Rectal smooth muscle tissue (tissue), 1 donor: ENCODE results near the gene MCRS1.

Source experiments
- H3K27ac ChIP-seq: one replicate; pipeline ENCODE4 v1.7.0; 2013; ENCODE audit warnings: low read depth, low read length, inconsistent platforms
- H3K27me3 ChIP-seq: one replicate; pipeline ENCODE4 v1.7.0; 2013; ENCODE audit warnings: low read length; ENCODE audit not compliant: control insufficient read depth, insufficient read depth
- H3K36me3 ChIP-seq: one replicate; pipeline ENCODE4 v1.7.0; 2013; ENCODE audit warnings: low read length; ENCODE audit not compliant: control insufficient read depth, insufficient read depth
- H3K4me1 ChIP-seq: one replicate; pipeline ENCODE4 v1.7.0; 2013; ENCODE audit warnings: low read length; ENCODE audit not compliant: control insufficient read depth, insufficient read depth
- H3K4me3 ChIP-seq: one replicate; pipeline ENCODE4 v1.7.0; 2013; ENCODE audit warnings: low read length
- H3K9ac ChIP-seq: one replicate; pipeline ENCODE4 v1.7.0; 2013; ENCODE audit warnings: low read length

The MCRS1 gene

DNA sequence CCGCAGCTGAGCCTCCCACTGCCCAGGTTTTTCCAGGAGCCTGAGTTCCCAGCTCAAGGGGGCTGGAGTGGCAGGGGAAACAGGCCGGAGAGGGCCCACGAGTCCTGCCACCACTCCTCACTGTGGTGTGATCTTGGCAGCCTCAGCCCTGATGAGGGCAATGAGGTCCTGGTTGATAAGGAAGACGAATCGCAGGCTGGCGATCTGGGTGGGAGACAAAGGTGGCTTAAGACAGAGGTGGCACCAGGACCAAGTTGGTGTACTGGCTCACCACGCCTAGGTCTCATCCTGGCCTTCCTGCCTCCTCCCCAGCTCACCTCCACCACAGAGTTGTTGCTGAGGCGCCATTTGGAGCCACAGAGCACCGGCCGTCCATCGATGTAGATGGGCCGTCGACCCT lies 9.4 kb downstream of the MCRS1 start:
- H3K27me3 ChIP-seq: no peaks in the 10 kb centered on the region
- H3K4me1 ChIP-seq: no peaks in the 10 kb centered on the region
- H3K4me3 ChIP-seq: no peak overlapping the region
- no peak overlapping the region for H3K27ac ChIP-seq
- no peak overlapping the region for H3K9ac ChIP-seq
- peaks cover 23% of the 10 kb centered on the region for H3K36me3 ChIP-seq

GRCh38 chr12:49557917-49558215 lies 10.1 kb downstream of the MCRS1 start:
- H3K9ac ChIP-seq: no peak overlapping the region
- no peak overlapping the region for H3K27ac ChIP-seq
- no peaks in the 10 kb centered on the region for H3K27me3 ChIP-seq
- no peaks in the 10 kb centered on the region for H3K4me1 ChIP-seq
- H3K4me3 ChIP-seq: no peak overlapping the region
- H3K36me3 ChIP-seq: peaks cover 20% of the 10 kb centered on the region

DNA sequence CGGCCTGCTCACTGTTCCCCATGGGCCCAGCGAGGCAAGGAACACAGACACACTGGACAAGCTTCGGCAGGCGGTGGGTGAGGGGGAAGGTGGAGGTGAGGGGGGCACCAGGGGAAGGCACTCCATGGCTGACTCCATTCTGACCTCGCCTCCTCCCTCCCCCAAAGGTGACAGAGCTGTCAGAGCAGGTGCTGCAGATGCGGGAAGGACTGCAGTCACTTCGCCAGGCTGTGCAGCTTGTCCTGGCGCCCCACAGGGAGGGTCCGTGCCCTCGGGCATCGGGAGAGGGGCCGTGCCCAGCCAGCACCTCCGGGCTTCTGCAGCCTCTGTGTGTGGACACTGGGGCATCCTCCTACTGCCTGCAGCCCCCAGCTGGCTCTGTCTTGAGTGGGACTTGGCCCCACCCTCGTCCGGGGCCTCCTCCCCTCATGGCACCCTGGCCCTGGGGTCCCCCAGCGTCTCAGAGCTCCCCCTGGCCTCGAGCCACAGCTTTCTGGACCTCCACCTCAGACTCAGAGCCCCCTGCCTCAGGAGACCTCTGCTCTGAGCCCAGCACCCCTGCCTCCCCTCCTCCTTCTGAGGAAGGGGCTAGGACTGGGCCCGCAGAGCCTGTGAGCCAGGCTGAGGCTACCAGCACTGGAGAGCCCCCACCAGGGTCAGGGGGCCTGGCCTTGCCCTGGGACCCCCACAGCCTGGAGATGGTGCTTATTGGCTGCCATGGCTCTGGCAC lies 10.6 kb downstream of the MCRS1 start:
- H3K9ac ChIP-seq: no peak overlapping the region
- no peak overlapping the region for H3K4me3 ChIP-seq
- peaks cover 17% of the 10 kb centered on the region for H3K36me3 ChIP-seq
- no peaks in the 10 kb centered on the region for H3K4me1 ChIP-seq
- no peak overlapping the region for H3K27ac ChIP-seq
- no peaks in the 10 kb centered on the region for H3K27me3 ChIP-seq

- H3K27me3 ChIP-seq: no peaks in the 10 kb centered on the region
- H3K9ac ChIP-seq: no peak overlapping the region
- H3K4me1 ChIP-seq: no peaks in the 10 kb centered on the region
- H3K27ac ChIP-seq: no peak overlapping the region
- no peak overlapping the region for H3K4me3 ChIP-seq
- H3K36me3 ChIP-seq: peaks cover 17% of the 10 kb centered on the region
These were observed 11.4 kb downstream of the MCRS1 start for GRCh38 chr12:49556391-49557186.

DNA sequence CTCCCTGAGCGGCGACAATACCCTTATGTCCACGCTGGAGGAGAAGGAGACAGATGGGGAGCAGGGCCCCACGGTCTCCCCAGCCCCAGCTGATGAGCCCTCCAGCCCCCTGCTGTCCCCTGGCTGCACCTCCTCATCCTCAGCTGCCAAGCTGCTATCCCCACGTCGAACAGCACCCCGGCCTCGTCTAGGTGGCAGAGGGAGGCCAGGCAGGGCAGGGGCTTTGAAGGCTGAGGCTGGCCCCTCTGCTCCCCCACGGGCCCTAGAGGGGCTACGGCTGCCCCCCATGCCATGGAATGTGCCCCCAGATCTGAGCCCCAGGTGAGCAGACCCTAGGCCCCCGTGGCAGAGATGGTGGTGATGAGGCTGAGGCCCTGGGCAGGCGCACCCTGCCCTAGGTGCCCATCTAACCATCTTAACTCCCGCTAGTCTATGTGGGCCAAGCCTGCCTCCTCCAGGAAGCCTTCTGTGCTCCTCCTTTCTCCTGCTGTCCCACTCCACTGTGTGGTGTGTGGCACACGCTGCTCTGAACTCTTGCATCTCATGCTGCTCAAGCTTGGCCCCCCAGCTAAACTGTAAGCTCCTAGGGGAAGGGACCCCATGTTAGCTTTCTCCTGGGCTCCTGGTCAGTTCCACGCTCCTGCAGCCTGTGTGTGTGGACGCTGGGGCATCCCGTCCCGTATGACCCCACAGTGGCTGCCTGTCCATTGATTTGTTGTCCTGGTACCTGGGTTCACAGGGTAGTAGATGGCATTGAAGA lies 12.1 kb downstream of the MCRS1 start:
- Histone ChIP-seq H3K27me3 (no peaks in the 10 kb centered on the region), H3K27ac (no peak overlapping the region), H3K36me3 (peaks cover 17% of the 10 kb centered on the region), H3K4me3 (no peak overlapping the region), H3K9ac (no peak overlapping the region), H3K4me1 (no peaks in the 10 kb centered on the region)

DNA sequence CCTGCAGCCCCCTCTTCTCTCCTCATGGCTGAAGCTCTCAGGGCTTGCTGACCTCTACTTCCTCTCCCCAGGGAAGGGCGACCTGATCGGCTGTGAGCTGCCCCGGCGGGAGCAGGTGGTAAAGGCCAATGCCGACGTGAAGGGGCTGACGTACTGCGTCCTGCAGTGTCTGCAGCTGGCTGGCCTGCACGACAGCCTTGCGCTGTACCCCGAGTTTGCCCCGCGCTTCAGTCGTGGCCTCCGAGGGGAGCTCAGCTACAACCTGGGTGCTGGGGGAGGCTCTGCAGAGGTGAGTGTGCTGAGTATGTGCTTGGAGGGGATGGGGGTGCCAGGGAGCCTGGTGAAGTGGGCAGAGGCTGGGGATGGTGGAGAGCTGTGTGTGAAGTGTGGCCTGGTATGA lies 13.7 kb downstream of the MCRS1 start:
- Histone ChIP-seq H3K4me1 (no peaks in the 10 kb centered on the region), H3K27me3 (no peaks in the 10 kb centered on the region), H3K36me3 (peaks cover 8% of the 10 kb centered on the region), H3K27ac (no peak overlapping the region), H3K9ac (no peak overlapping the region), H3K4me3 (no peak overlapping the region)

DNA sequence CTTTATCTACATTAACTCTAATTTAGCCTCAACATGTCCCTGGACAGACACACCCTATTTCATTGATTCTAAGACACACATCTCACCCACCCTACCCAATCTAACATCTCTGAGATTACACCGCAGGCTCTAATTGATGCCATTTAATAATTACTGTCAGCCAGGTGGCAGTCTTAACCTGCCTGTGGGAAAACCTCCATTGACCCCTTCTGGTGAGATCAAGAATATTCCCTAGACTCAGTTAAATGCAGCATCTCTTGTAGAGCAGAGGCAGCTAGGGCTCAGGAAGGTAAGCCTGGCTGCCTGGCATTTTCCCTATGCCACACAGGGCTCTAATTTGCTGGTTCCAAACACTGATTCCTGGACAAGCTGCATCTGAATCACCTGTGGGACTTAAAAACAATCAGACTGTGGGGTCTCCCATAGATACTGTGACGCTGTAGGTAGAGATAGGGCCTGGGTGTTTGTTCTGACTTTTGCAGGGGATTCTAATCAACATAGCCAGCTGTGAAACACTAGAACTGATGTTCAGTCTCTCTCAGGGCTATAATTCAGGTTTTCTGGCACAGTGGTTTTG lies 14.3 kb downstream of the MCRS1 start:
- Histone ChIP-seq H3K9ac (no peak overlapping the region), H3K4me1 (peaks cover 4% of the 10 kb centered on the region), H3K36me3 (peaks cover 2% of the 10 kb centered on the region), H3K27ac (no peak overlapping the region), H3K4me3 (no peak overlapping the region), H3K27me3 (peaks cover 1% of the 10 kb centered on the region)

- Histone ChIP-seq H3K36me3 (no peaks in the 10 kb centered on the region), H3K27me3 (peaks cover 6% of the 10 kb centered on the region), H3K4me1 (peaks cover 7% of the 10 kb centered on the region), H3K9ac (no peak overlapping the region), H3K4me3 (no peak overlapping the region), H3K27ac (no peak overlapping the region)
These were observed 15.0 kb downstream of the MCRS1 start for GRCh38 chr12:49552899-49553298.

GRCh38 chr12:49552425-49552824 lies 15.5 kb downstream of the MCRS1 start:
- H3K4me3 ChIP-seq: no peak overlapping the region
- H3K4me1 ChIP-seq: peaks cover 7% of the 10 kb centered on the region
- no peak overlapping the region for H3K9ac ChIP-seq
- no peaks in the 10 kb centered on the region for H3K36me3 ChIP-seq
- no peak overlapping the region for H3K27ac ChIP-seq
- H3K27me3 ChIP-seq: peaks cover 6% of the 10 kb centered on the region

DNA sequence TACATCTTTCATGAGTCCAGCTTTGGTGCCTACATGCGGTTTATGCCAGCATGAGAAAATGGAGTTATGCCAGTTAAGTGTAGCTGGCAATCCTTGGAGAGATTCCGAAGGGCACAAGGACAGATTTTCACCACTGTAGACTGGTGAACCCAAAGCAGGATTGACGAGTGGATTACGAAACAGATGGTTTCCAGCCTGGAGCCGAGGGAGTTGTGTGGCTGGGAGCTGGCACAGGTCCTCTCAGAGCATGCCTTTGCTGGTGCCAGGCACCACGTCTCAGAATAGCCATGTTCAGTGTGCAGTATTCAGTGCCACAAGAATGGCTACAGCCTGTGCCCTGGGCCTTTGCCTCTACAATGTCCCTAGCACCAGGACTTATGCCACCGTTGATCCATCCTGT lies 15.9 kb downstream of the MCRS1 start:
- H3K27me3 ChIP-seq: peaks cover 6% of the 10 kb centered on the region
- H3K4me3 ChIP-seq: no peak overlapping the region
- no peaks in the 10 kb centered on the region for H3K36me3 ChIP-seq
- no peak overlapping the region for H3K9ac ChIP-seq
- H3K27ac ChIP-seq: no peak overlapping the region
- H3K4me1 ChIP-seq: peaks cover 7% of the 10 kb centered on the region

- Histone ChIP-seq H3K9ac (no peak overlapping the region), H3K4me3 (no peak overlapping the region), H3K27me3 (peaks cover 9% of the 10 kb centered on the region), H3K36me3 (no peaks in the 10 kb centered on the region), H3K4me1 (peaks cover 7% of the 10 kb centered on the region), H3K27ac (no peak overlapping the region)
These were observed 17.2 kb downstream of the MCRS1 start for GRCh38 chr12:49550693-49551252.
